NCI-H526 (cell line): ENCODE measurements around the gene PCDHGB4.
"Not testable (repeated sequence)": the region's sequence is repeated elsewhere in the genome, so short reads cannot be mapped to it uniquely, and the experiment has no call there.

Experiments
- DNase-seq, 2 experiments: peaks; one replicate each; lab custom pipeline; 2025; lab: John Stamatoyannopoulos, UW

The PCDHGB4 gene

GRCh38 chr5:141387557-141388311 is at the start of gene PCDHGB4:
Gene PCDHGB4 (plus strand): TSS chr5:141387698. CDS start chr5:141387885, 187 bp downstream.
- DNase-seq, result not testable (repeated sequence)

GRCh38 chr5:141338538-141339306 is 48.8 kb upstream of the PCDHGB4 start, which contains the start of gene PCDHGA2:
Gene PCDHGA2 (plus strand): TSS chr5:141338760.
- DNase-seq, result peak; percentile 11 to 42

- not testable (repeated sequence) for DNase-seq
Measured at GRCh38 chr5:141340781-141341354, 46.6 kb upstream of the PCDHGB4 start.

GRCh38 chr5:141342773-141343172 is 44.7 kb upstream of the PCDHGB4 start:
- DNase-seq, result no peak

GRCh38 chr5:141343242-141343952 is 44.1 kb upstream of the PCDHGB4 start, which contains the start of gene PCDHGA3:
Gene PCDHGA3 (plus strand): TSS chr5:141343829. CDS start chr5:141344034, 205 bp downstream.
- peak in 1 of 2 experiments; percentile 15 for DNase-seq

- DNase-seq, result no peak
Measured at GRCh38 chr5:141343953-141344463, 43.5 kb upstream of the PCDHGB4 start.

- DNase-seq, result no peak
Measured at GRCh38 chr5:141345327-141345726, 42.2 kb upstream of the PCDHGB4 start.

- DNase-seq, result not testable (repeated sequence)
Measured at GRCh38 chr5:141346017-141346416, 41.5 kb upstream of the PCDHGB4 start.

GRCh38 chr5:141349917-141350619 is 37.4 kb upstream of the PCDHGB4 start, which contains the start of gene PCDHGB1:
Gene PCDHGB1 (plus strand): TSS chr5:141350099. CDS start chr5:141350261, 162 bp downstream.
- peak; percentile 62 to 74 for DNase-seq

GRCh38 chr5:141351591-141351990 is 35.9 kb upstream of the PCDHGB4 start:
- DNase-seq, result no peak

- DNase-seq, result no peak
Measured at GRCh38 chr5:141354900-141355469, 32.5 kb upstream of the PCDHGB4 start, which contains the start of gene PCDHGA4. Gene PCDHGA4 (plus strand): TSS chr5:141355021. CDS start chr5:141355108, 87 bp downstream.

GRCh38 chr5:141355641-141356040 is 31.9 kb upstream of the PCDHGB4 start:
- no peak for DNase-seq

GRCh38 chr5:141356133-141356532 is 31.4 kb upstream of the PCDHGB4 start:
- DNase-seq, result no peak

GRCh38 chr5:141356950-141357349 is 30.5 kb upstream of the PCDHGB4 start:
- DNase-seq, result no peak

- DNase-seq, result peak; percentile 2 to 49
Measured at GRCh38 chr5:141359790-141360426, 27.6 kb upstream of the PCDHGB4 start, which contains the start of gene PCDHGB2. Gene PCDHGB2 (plus strand): TSS chr5:141359994. CDS start chr5:141360136, 142 bp downstream.

GRCh38 chr5:141360685-141361084 is 26.8 kb upstream of the PCDHGB4 start:
- DNase-seq, result no peak

GRCh38 chr5:141362719-141363118 is 24.8 kb upstream of the PCDHGB4 start:
- no peak for DNase-seq

- no peak for DNase-seq
Measured at GRCh38 chr5:141363952-141364660, 23.4 kb upstream of the PCDHGB4 start, which contains the start of gene PCDHGA5. Gene PCDHGA5 (plus strand): TSS chr5:141364162. CDS start chr5:141364331, 169 bp downstream.
